Measurements from ENCODE around the gene ST8SIA2. TPM values are rescaled to one million over a fixed set of nuclear protein-coding genes. Genes with fewer than 3 reads are reported as not detected.

Gene ST8SIA2
- total RNA-seq, 1 donor from 2014 or later = 7.8 TPM

GRCh38 chr15:92409006-92409405 is 15.3 kb downstream of the ST8SIA2 start:
- Histone ChIP-seq H3K9ac (ENCODE audit: low read depth in 1 of 3, low read length in 3 of 3) (no peak overlapping the region), H3K4me3 (ENCODE audit: low read length in 3 of 3) (no peak overlapping the region), H3K9me3 (ENCODE audit: control insufficient read depth in 3 of 3, low read length in 3 of 3) (no peaks in the 10 kb centered on the region), H3K36me3 (ENCODE audit: control insufficient read depth in 3 of 3, insufficient read depth in 3 of 3, low read length in 3 of 3) (no peaks in the 10 kb centered on the region), H3K27ac (ENCODE audit: low read depth, low read length) (no peak overlapping the region), H3K27me3 (ENCODE audit: control insufficient read depth in 3 of 3, insufficient read depth in 3 of 3, low read length in 3 of 3) (peaks cover 0 to under 1% (median 0%) of the 10 kb centered on the region in 3 donors), H3K4me1 (ENCODE audit: control insufficient read depth in 3 of 3, insufficient read depth in 3 of 3, low read length in 3 of 3) (no peaks in the 10 kb centered on the region)

GRCh38 chr15:92409521-92409920 is 15.8 kb downstream of the ST8SIA2 start:
- H3K9me3 ChIP-seq (ENCODE audit: control insufficient read depth in 3 of 3, low read length in 3 of 3) = no peaks in the 10 kb centered on the region
- no peaks in the 10 kb centered on the region for H3K4me1 ChIP-seq (ENCODE audit: control insufficient read depth in 3 of 3, insufficient read depth in 3 of 3, low read length in 3 of 3)
- no peak overlapping the region for H3K27ac ChIP-seq (ENCODE audit: low read depth, low read length)
- H3K27me3 ChIP-seq (ENCODE audit: control insufficient read depth in 3 of 3, insufficient read depth in 3 of 3, low read length in 3 of 3) = no peaks in the 10 kb centered on the region
- no peaks in the 10 kb centered on the region for H3K36me3 ChIP-seq (ENCODE audit: control insufficient read depth in 3 of 3, insufficient read depth in 3 of 3, low read length in 3 of 3)
- H3K4me3 ChIP-seq (ENCODE audit: low read length in 3 of 3) = no peak overlapping the region
- no peak overlapping the region for H3K9ac ChIP-seq (ENCODE audit: low read depth in 1 of 3, low read length in 3 of 3)

- Histone ChIP-seq H3K36me3 (ENCODE audit: control insufficient read depth in 3 of 3, insufficient read depth in 3 of 3, low read length in 3 of 3) (no peaks in the 10 kb centered on the region), H3K27me3 (ENCODE audit: control insufficient read depth in 3 of 3, insufficient read depth in 3 of 3, low read length in 3 of 3) (no peaks in the 10 kb centered on the region), H3K4me3 (ENCODE audit: low read length in 3 of 3) (no peak overlapping the region), H3K9ac (ENCODE audit: low read depth in 1 of 3, low read length in 3 of 3) (no peak overlapping the region), H3K27ac (ENCODE audit: low read depth, low read length) (no peak overlapping the region), H3K9me3 (ENCODE audit: control insufficient read depth in 3 of 3, low read length in 3 of 3) (no peaks in the 10 kb centered on the region), H3K4me1 (ENCODE audit: control insufficient read depth in 3 of 3, insufficient read depth in 3 of 3, low read length in 3 of 3) (peaks cover 0 to 8% (median 0%) of the 10 kb centered on the region in 3 donors)
Observed at GRCh38 chr15:92410537-92410936, 16.9 kb downstream of the ST8SIA2 start.

- peaks cover 3 to 14% (median 7%) of the 10 kb centered on the region in 3 donors for H3K4me1 ChIP-seq (ENCODE audit: control insufficient read depth in 3 of 3, insufficient read depth in 3 of 3, low read length in 3 of 3)
Observed at GRCh38 chr15:92411256-92411655, 17.6 kb downstream of the ST8SIA2 start.

GRCh38 chr15:92413510-92413909 is 19.8 kb downstream of the ST8SIA2 start:
- Histone ChIP-seq H3K4me3 (ENCODE audit: low read length in 3 of 3) (no peak overlapping the region), H3K9ac (ENCODE audit: low read depth in 1 of 3, low read length in 3 of 3) (no peak overlapping the region), H3K27me3 (ENCODE audit: control insufficient read depth in 3 of 3, insufficient read depth in 3 of 3, low read length in 3 of 3) (peaks cover 0 to 3% (median 0%) of the 10 kb centered on the region in 3 donors), H3K36me3 (ENCODE audit: control insufficient read depth in 3 of 3, insufficient read depth in 3 of 3, low read length in 3 of 3) (no peaks in the 10 kb centered on the region), H3K4me1 (ENCODE audit: control insufficient read depth in 3 of 3, insufficient read depth in 3 of 3, low read length in 3 of 3) (peaks cover 4 to 21% (median 12%) of the 10 kb centered on the region in 3 donors), H3K27ac (ENCODE audit: low read depth, low read length) (no peak overlapping the region), H3K9me3 (ENCODE audit: control insufficient read depth in 3 of 3, low read length in 3 of 3) (no peaks in the 10 kb centered on the region)

More at GRCh38 chr15:92411256-92411655, 17.6 kb downstream of the ST8SIA2 start:
- H3K4me3 ChIP-seq (ENCODE audit: low read length in 3 of 3) = no peak overlapping the region
- H3K9ac ChIP-seq (ENCODE audit: low read depth in 1 of 3, low read length in 3 of 3) = no peak overlapping the region
- H3K9me3 ChIP-seq (ENCODE audit: control insufficient read depth in 3 of 3, low read length in 3 of 3) = no peaks in the 10 kb centered on the region
- no peak overlapping the region for H3K27ac ChIP-seq (ENCODE audit: low read depth, low read length)
- no peaks in the 10 kb centered on the region for H3K27me3 ChIP-seq (ENCODE audit: control insufficient read depth in 3 of 3, insufficient read depth in 3 of 3, low read length in 3 of 3)
- H3K36me3 ChIP-seq (ENCODE audit: control insufficient read depth in 3 of 3, insufficient read depth in 3 of 3, low read length in 3 of 3) = no peaks in the 10 kb centered on the region

GRCh38 chr15:92415639-92416297 is 22.1 kb downstream of the ST8SIA2 start:
- no peaks in the 10 kb centered on the region for H3K9me3 ChIP-seq (ENCODE audit: control insufficient read depth in 3 of 3, low read length in 3 of 3)
- H3K27me3 ChIP-seq (ENCODE audit: control insufficient read depth in 3 of 3, insufficient read depth in 3 of 3, low read length in 3 of 3) = peaks cover 0 to 3% (median 0%) of the 10 kb centered on the region in 3 donors
- peaks cover 4 to 21% (median 12%) of the 10 kb centered on the region in 3 donors for H3K4me1 ChIP-seq (ENCODE audit: control insufficient read depth in 3 of 3, insufficient read depth in 3 of 3, low read length in 3 of 3)
- peak overlapping the region; percentile 5 to 63 (median 51) for H3K9ac ChIP-seq (ENCODE audit: low read depth in 1 of 3, low read length in 3 of 3)
- H3K4me3 ChIP-seq (ENCODE audit: low read length in 3 of 3) = peak overlapping the region; percentile 39 to 55 (median 41)
- no peaks in the 10 kb centered on the region for H3K36me3 ChIP-seq (ENCODE audit: control insufficient read depth in 3 of 3, insufficient read depth in 3 of 3, low read length in 3 of 3)
- no peak overlapping the region for H3K27ac ChIP-seq (ENCODE audit: low read depth, low read length)

GRCh38 chr15:92416557-92416956 is 22.9 kb downstream of the ST8SIA2 start:
- Histone ChIP-seq H3K36me3 (ENCODE audit: control insufficient read depth in 3 of 3, insufficient read depth in 3 of 3, low read length in 3 of 3) (no peaks in the 10 kb centered on the region), H3K4me1 (ENCODE audit: control insufficient read depth in 3 of 3, insufficient read depth in 3 of 3, low read length in 3 of 3) (peaks cover 4 to 21% (median 12%) of the 10 kb centered on the region in 3 donors), H3K4me3 (ENCODE audit: low read length in 3 of 3) (no peak overlapping the region), H3K27me3 (ENCODE audit: control insufficient read depth in 3 of 3, insufficient read depth in 3 of 3, low read length in 3 of 3) (peaks cover 0 to 3% (median 0%) of the 10 kb centered on the region in 3 donors), H3K9ac (ENCODE audit: low read depth in 1 of 3, low read length in 3 of 3) (no peak overlapping the region), H3K9me3 (ENCODE audit: control insufficient read depth in 3 of 3, low read length in 3 of 3) (no peaks in the 10 kb centered on the region), H3K27ac (ENCODE audit: low read depth, low read length) (no peak overlapping the region)

- peaks cover 0 to 3% (median 0%) of the 10 kb centered on the region in 3 donors for H3K27me3 ChIP-seq (ENCODE audit: control insufficient read depth in 3 of 3, insufficient read depth in 3 of 3, low read length in 3 of 3)
- no peaks in the 10 kb centered on the region for H3K36me3 ChIP-seq (ENCODE audit: control insufficient read depth in 3 of 3, insufficient read depth in 3 of 3, low read length in 3 of 3)
- no peak overlapping the region for H3K27ac ChIP-seq (ENCODE audit: low read depth, low read length)
- H3K9ac ChIP-seq (ENCODE audit: low read depth in 1 of 3, low read length in 3 of 3) = no peak overlapping the region
- H3K9me3 ChIP-seq (ENCODE audit: control insufficient read depth in 3 of 3, low read length in 3 of 3) = no peaks in the 10 kb centered on the region
- H3K4me3 ChIP-seq (ENCODE audit: low read length in 3 of 3) = no peak overlapping the region
- H3K4me1 ChIP-seq (ENCODE audit: control insufficient read depth in 3 of 3, insufficient read depth in 3 of 3, low read length in 3 of 3) = peaks cover 4 to 21% (median 12%) of the 10 kb centered on the region in 3 donors
Observed at GRCh38 chr15:92417716-92418115, 24.0 kb downstream of the ST8SIA2 start.

GRCh38 chr15:92418864-92419263 is 25.2 kb downstream of the ST8SIA2 start:
- no peaks in the 10 kb centered on the region for H3K36me3 ChIP-seq (ENCODE audit: control insufficient read depth in 3 of 3, insufficient read depth in 3 of 3, low read length in 3 of 3)

GRCh38 chr15:92421976-92422375 is 28.3 kb downstream of the ST8SIA2 start:
- Histone ChIP-seq H3K9me3 (ENCODE audit: control insufficient read depth in 3 of 3, low read length in 3 of 3) (no peaks in the 10 kb centered on the region), H3K27ac (ENCODE audit: low read depth, low read length) (no peak overlapping the region), H3K4me3 (ENCODE audit: low read length in 3 of 3) (no peak overlapping the region), H3K9ac (ENCODE audit: low read depth in 1 of 3, low read length in 3 of 3) (no peak overlapping the region), H3K27me3 (ENCODE audit: control insufficient read depth in 3 of 3, insufficient read depth in 3 of 3, low read length in 3 of 3) (peaks cover 0 to 3% (median 0%) of the 10 kb centered on the region in 3 donors), H3K4me1 (ENCODE audit: control insufficient read depth in 3 of 3, insufficient read depth in 3 of 3, low read length in 3 of 3) (peaks cover 0 to 2% (median 0%) of the 10 kb centered on the region in 3 donors), H3K36me3 (ENCODE audit: control insufficient read depth in 3 of 3, insufficient read depth in 3 of 3, low read length in 3 of 3) (no peaks in the 10 kb centered on the region)

More at GRCh38 chr15:92418864-92419263, 25.2 kb downstream of the ST8SIA2 start:
- H3K4me3 ChIP-seq (ENCODE audit: low read length in 3 of 3) = no peak overlapping the region
- H3K4me1 ChIP-seq (ENCODE audit: control insufficient read depth in 3 of 3, insufficient read depth in 3 of 3, low read length in 3 of 3) = peaks cover 4 to 21% (median 12%) of the 10 kb centered on the region in 3 donors
- H3K9ac ChIP-seq (ENCODE audit: low read depth in 1 of 3, low read length in 3 of 3) = no peak overlapping the region
- no peak overlapping the region for H3K27ac ChIP-seq (ENCODE audit: low read depth, low read length)
- H3K27me3 ChIP-seq (ENCODE audit: control insufficient read depth in 3 of 3, insufficient read depth in 3 of 3, low read length in 3 of 3) = peaks cover 0 to 3% (median 0%) of the 10 kb centered on the region in 3 donors
- no peaks in the 10 kb centered on the region for H3K9me3 ChIP-seq (ENCODE audit: control insufficient read depth in 3 of 3, low read length in 3 of 3)

All from skeletal muscle tissue (tissue), 4 donors.